NOMO-1 (cell line): Measurements from ENCODE around the gene FBXW5.

Experiments used
- DNase-seq, 2 experiments: peaks; one replicate each; lab custom pipeline; 2025; ENCODE audit not compliant: unreplicated experiment in 2 of 2; lab: John Stamatoyannopoulos, UW

Gene FBXW5

DNA sequence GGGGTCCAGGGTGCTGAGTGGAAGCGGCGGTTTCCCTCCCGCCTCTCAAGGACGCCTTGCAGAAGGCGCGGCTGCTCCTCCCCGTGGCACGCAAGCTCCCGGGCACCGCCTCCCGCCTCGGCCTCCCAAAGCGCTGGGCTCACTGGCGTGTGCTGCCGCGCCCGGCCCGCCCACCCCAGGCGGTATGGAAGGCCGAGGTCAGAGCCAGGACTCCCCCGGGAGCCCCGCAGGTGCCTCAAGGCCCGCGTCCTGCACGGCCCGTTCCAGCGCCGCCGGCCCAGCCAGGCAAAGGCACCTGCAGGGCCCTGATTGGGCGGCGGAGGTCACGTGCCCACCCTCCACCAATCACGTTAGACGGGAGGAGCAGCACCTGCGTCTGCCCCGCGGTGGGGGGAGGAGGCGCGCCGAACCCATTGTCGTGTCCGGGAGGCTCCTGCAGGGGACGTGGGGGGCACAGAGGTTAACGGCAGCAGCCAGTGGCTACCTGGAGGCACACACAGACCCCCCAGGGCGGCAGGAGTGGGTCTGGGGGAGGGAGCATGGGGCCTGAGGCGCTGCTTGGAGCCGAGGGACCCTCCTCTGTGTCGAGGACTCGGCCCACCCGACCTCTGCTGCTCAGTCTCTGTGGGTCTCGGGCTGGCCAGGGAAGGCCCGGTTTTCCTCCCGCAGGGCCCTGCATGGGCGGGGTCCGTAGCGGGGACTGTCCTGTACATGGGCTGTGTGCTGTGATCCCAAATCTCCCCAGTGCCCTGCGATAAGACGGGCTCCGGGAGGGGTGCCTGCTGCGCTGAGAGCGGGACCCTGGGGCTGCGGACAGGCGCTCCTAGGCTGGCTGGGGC is 5.5 kb upstream of the FBXW5 start:
- peak; percentile 92 to 97 for DNase-seq

GRCh38 chr9:136949239-136949816 is 4.8 kb upstream of the FBXW5 start:
- DNase-seq = no peak

DNA sequence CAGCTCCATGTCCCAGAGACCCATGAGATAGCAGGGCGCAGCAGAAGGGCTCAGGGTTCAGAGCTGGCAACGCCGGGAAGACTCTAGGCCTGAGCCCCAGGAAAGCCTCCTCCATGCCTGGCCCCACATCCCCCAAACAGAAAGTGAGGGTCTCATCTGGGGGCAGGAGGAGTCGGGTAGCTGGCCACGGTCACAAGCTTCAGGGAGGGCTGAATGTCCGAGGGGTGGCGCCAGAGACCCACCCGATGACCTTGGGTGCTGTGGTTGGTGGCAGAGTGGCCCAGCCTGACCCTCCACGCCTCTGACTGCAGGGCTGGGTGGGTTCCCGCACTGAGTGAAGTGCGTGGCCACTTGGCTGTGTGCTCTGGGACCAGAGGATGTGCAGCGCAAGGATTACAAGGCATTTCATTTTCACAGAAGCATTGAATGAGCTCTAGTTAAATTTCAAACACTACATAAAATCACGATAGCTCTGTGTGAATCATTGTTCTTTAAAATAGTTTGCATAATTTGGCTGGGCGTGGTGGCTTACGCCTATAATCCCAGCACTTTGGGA is 3.5 kb upstream of the FBXW5 start:
- peak; percentile 19 to 47 for DNase-seq

GRCh38 chr9:136947028-136947891 is 2.7 kb upstream of the FBXW5 start:
- DNase-seq = no peak

DNA sequence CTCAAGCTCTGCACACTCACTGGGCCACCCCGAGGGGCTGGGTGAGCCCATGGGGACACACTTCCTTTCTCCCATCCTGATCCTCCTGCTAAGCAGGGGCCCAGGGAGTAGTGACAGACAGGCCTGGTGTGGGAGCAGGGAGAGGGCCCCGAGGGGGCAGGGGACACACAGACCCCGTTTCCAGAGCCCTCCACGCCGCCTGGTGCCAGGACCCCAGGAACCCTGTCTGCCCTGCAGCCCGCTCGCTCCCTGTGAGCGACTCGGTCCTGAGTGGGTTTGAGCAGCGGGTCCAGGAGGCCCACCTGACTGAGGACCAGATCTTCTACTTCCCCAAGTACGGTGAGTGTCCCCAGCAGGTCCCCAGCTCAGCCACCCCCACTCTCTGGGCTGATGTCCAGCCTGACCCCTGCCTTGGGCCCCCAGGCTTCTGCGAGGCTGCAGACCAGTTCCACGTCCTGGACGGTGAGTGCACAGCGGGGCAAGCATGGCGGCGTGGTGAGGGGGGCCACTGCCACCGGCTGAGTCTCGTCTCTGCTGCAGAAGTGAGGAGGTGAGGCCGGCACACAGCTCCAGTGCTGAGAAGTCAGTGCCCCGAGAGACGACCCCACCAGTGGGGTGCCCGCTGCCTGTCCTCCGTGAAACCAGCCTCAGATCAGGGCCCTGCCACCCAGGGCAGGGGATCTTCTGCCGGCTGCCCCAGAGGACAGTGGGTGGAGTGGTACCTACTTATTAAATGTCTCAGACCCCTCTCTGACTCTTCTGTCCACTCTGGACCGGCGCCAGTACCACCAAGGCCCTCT is 1.9 kb upstream of the FBXW5 start:
- DNase-seq = no peak

DNA sequence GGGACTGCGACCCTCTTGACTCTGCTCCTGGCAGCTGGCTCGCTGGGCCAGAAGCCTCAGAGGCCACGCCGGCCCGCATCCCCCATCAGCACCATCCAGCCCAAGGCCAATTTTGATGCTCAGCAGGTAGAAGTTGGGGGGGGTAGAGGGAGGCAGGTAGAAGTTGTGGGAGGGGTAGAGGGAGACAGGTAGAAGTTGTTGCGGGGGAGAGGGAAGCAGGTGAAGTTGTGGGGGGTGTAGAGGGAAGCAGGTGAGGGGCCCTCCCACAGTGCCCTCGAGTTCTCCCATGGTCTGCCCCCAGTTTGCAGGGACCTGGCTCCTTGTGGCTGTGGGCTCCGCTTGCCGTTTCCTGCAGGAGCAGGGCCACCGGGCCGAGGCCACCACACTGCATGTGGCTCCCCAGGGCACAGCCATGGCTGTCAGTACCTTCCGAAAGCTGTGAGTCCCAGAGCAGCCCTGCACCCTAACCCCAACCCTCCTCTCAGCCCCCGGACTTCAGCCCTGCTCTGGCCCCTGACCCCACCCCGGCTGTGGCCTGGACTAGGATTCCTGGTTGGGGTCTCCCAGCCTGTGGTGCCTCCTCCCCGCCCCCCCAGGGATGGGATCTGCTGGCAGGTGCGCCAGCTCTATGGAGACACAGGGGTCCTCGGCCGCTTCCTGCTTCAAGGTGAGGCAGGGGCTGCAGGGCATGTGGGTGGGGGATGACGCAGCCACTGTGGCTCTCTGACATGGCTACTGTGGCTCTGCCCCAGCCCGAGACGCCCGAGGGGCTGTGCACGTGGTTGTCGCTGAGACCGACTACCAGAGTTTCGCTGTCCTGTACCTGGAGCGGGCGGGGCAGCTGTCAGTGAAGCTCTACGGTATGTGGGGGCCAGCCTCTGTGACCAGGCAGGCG is 1.0 kb upstream of the FBXW5 start:
- no peak for DNase-seq

- DNase-seq = peak; percentile 72 to 78
Measured at GRCh38 chr9:136944212-136944518, 373 bp downstream of the FBXW5 start.

DNA sequence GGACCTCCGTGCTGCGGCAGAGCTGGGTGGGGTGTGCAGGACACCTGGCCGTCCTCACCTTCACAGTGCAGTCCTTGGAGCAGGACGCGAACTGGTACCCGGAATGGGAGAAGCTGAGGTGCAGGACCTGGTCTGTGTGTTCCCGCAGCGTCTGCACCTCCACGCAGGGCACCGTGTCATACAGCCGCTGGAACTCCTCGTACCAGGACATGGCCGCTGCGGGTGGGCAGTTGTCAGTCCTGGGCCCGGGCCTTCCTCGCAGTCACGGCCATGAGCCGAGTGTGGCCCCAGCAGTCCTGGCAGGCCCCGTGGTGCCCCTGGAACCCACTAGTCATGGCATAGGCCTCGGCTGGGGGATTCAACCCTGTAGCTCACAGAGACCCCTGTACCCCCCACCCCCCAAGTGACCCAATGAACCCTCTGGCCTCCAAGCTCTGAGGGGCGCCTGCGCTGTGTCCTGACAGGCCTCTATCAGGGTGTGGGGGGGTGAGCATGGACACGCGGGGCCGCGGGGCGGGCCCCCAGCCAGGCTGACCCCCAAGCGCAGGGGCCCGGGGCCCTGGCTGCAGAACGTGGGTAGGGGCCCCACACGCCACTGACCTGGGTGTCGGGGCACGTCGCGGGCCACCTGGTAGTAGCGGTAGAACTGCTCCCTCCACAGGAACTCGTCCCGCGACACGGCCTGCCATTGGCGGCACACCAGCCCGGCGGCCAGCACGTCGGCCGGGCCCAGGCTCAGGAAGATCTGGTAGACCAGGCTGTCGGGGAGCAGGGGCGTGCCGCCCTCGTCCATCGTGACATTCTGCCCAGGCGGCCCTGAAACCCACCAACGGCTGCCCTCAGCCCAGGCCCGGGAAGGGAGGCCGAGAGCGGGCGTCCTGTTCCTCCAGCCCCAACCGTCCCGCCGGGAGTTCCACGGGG is 987 bp downstream of the FBXW5 start:
- DNase-seq = no peak

GRCh38 chr9:136942881-136943230 is 1.7 kb downstream of the FBXW5 start:
- no peak for DNase-seq

DNA sequence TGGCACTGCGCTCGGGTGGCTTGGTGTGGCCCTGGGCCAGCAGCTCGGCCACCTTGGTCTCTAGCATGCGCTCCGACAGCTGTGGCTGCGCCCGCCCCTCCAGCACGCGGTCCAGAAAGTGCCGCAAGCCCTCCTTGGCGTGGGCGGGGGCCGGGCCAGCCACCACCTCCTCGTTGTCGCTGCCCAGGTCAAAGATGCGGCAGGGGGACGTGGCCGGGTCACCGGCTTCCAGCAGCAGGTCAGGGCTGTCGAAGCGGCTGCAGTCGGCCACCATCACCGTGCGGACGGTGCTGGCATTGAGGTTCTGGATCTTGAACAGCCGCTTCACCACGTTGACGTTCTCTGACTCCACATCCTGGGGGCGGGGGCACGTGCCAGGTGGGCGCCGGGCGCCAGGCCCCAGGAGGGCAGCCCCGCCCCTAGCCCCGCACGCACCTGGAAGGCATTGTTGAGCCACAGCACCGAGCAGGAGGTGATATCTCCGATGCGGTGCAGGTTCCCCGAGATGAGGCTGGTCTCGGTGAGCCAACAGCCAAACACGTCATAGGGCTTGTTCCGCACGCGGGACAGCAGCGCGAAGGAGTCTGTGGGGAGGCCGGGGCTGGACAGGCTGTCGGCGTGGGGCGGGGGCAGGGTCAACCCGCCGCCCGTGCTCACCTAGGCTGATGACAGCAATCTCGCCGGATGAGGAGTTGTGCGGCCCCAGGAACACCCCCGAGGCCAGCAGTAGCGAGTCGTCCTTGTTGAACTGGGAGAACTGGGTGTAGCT is 2.2 kb downstream of the FBXW5 start:
- no peak for DNase-seq

DNA sequence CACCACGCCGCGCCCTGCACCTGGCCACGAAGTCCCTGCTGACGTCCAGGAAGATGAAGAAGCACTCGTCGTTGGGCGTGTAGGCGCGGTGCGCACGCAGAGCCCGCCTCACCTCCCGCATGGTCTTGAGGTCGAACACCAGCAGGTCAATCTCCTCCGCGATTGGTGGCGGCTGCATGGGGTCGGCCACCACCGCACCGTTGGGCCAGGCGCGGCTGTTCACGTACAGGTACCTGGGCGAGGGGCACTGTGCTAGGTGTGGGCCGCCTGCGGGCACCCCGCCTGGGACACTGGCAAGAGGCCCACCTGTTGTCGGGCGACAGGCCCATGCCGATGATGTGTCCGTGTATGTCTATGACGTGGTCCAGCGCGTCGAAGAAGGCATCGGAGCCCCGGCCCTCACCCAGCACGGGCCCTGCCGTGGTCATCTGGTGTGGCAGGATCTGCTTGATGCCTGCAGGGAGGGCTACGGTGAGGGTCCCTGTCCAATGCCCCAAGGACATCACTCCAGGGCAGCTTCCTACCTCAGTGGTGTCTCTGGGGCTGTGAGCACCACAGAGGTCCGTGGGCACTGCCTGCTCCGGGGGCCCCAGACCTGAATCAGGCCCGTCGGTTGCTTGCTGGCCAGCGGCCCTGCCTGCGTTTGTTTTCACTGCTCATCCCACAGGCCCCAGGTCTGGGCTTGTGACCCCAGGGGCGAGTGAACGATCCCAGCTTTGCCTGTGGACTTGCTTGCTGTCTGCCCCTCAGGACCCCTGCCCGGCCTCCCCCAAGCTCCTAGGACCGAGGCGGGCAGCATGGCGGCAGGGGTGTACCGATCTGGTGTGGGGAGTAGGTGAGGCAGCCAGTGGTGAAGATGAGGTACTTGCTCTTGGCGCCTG is 3.1 kb downstream of the FBXW5 start:
- no peak for DNase-seq

GRCh38 chr9:136940526-136941230 is 3.9 kb downstream of the FBXW5 start:
- no peak for DNase-seq

DNA sequence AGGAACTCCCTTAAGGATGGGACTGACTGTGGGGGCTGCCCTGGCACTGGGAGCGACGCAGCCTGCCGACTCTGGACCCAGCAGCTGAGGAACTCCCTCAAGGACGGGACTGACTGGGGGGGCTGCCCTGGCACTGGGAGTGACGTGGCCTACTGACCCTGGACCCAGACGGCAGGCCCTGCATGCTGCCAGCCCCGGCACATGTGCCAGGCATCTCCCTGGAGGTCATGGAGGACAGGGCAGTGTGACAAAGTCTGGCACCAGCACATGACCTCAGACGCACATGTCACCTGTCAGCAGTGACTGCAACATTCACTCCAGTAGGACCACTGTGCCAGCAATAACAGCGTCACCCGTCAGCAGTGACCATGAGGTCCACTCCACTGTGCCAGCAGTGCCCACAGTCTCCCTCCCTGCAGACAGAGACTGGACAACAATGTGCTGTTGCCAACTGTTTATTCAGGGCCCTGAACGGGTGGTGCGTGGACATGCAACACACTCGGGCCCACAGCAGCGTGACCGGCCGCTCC is 4.5 kb downstream of the FBXW5 start:
- DNase-seq = no peak

- DNase-seq = no peak
Measured at GRCh38 chr9:136939431-136939995, 5.0 kb downstream of the FBXW5 start.

GRCh38 chr9:136937186-136938001 is 7.1 kb downstream of the FBXW5 start:
- no peak for DNase-seq
